GM18505 (cell line): ENCODE data around the gene SEMA7A.
"Not testable (repeated sequence)": the region's sequence is repeated elsewhere in the genome, so short reads cannot be mapped to it uniquely, and the experiment has no call there.

Experiments
- ATAC-seq: cut with Tn5 transposase; IDR thresholded peaks from one replicate; pipeline ENCODE4 v1.9.1; 2021; ENCODE audit not compliant: unreplicated experiment
- POLR2A ChIP-seq: IDR thresholded peaks from 4 replicates; pipeline ENCODE4 v1.6.1; 2011; ENCODE audit warnings: borderline replicate concordance; ENCODE audit not compliant: insufficient read depth, insufficient read length; ENCODE audit errors: extremely low read depth

The SEMA7A gene

GRCh38 chr15:74391582-74392450, 41.9 kb downstream of the SEMA7A start:
- TF ChIP-seq POLR2A, result no peak
- ATAC-seq, result no peak

- ATAC-seq, result no peak
- TF ChIP-seq POLR2A, result peak; percentile 40
Observed at GRCh38 chr15:74390647-74391288, 43.0 kb downstream of the SEMA7A start.

GRCh38 chr15:74390049-74390646, 43.6 kb downstream of the SEMA7A start:
- ATAC-seq, result not testable (repeated sequence)

- no peak for ATAC-seq
- TF ChIP-seq POLR2A, result no peak
Observed at GRCh38 chr15:74389241-74390048, 44.3 kb downstream of the SEMA7A start.

GRCh38 chr15:74388363-74388951, 45.3 kb downstream of the SEMA7A start:
- no peak for TF ChIP-seq POLR2A
- ATAC-seq, result no peak

GRCh38 chr15:74387621-74388362, 46.0 kb downstream of the SEMA7A start:
- no peak for TF ChIP-seq POLR2A
- no peak for ATAC-seq

- peak; percentile 24 for TF ChIP-seq POLR2A
- no peak for ATAC-seq
Observed at GRCh38 chr15:74387141-74387541, 46.6 kb downstream of the SEMA7A start.

- ATAC-seq, result no peak
- TF ChIP-seq POLR2A, result no peak
Observed at GRCh38 chr15:74386496-74387140, 47.1 kb downstream of the SEMA7A start.

GRCh38 chr15:74385733-74386132, 48.0 kb downstream of the SEMA7A start:
- ATAC-seq, result no peak

GRCh38 chr15:74384881-74385643, 48.7 kb downstream of the SEMA7A start:
- ATAC-seq, result peak; percentile 49
- TF ChIP-seq POLR2A, result peak; percentile 78

More at GRCh38 chr15:74385733-74386132, 48.0 kb downstream of the SEMA7A start:
- no peak for TF ChIP-seq POLR2A

GRCh38 chr15:74384566-74384880, 49.2 kb downstream of the SEMA7A start:
- no peak for TF ChIP-seq POLR2A
- no peak for ATAC-seq
